GM18870 (cell line): ENCODE results near the gene MAP2K1.
A peak's percentile ranks its signal among the peaks of the same experiment; 100 is the strongest.
"Not testable (repeated sequence)": the region's sequence is repeated elsewhere in the genome, so short reads cannot be mapped to it uniquely, and the experiment has no call there.

Experiments used
- ATAC-seq: cut with Tn5 transposase; IDR thresholded peaks from one replicate; pipeline ENCODE4 v1.9.1; 2021; ENCODE audit warnings: moderate library complexity; ENCODE audit not compliant: unreplicated experiment

MAP2K1 gene

GRCh38 chr15:66474135-66474534 is 87.4 kb downstream of the MAP2K1 start:
- ATAC-seq, result no peak

GRCh38 chr15:66474963-66475362 is 88.3 kb downstream of the MAP2K1 start:
- ATAC-seq, result no peak

- no peak for ATAC-seq
Observed at GRCh38 chr15:66476535-66476934, 89.8 kb downstream of the MAP2K1 start.

- ATAC-seq, result no peak
Observed at GRCh38 chr15:66477011-66477410, 90.3 kb downstream of the MAP2K1 start.

- no peak for ATAC-seq
Observed at GRCh38 chr15:66480267-66480666, 93.6 kb downstream of the MAP2K1 start.

GRCh38 chr15:66481107-66481856 is 94.6 kb downstream of the MAP2K1 start:
- ATAC-seq, result no peak

GRCh38 chr15:66482539-66482938 is 95.8 kb downstream of the MAP2K1 start:
- ATAC-seq, result no peak

- ATAC-seq, result no peak
Observed at GRCh38 chr15:66483131-66483566, 96.4 kb downstream of the MAP2K1 start.

- no peak for ATAC-seq
Observed at GRCh38 chr15:66484539-66485112, 97.9 kb downstream of the MAP2K1 start.

- ATAC-seq, result no peak
Observed at GRCh38 chr15:66486887-66487286, 100.2 kb downstream of the MAP2K1 start.

GRCh38 chr15:66488525-66488924 is 101.8 kb downstream of the MAP2K1 start:
- no peak for ATAC-seq

GRCh38 chr15:66489179-66489791 is 102.6 kb downstream of the MAP2K1 start:
- ATAC-seq, result no peak

GRCh38 chr15:66491846-66492245 is 105.1 kb downstream of the MAP2K1 start:
- ATAC-seq, result no peak

GRCh38 chr15:66494262-66494661 is 107.5 kb downstream of the MAP2K1 start:
- ATAC-seq, result no peak

GRCh38 chr15:66496951-66497501 is 110.3 kb downstream of the MAP2K1 start:
- no peak for ATAC-seq

GRCh38 chr15:66497502-66498455 is 111.1 kb downstream of the MAP2K1 start, which contains the start of gene SNAPC5:
SNAPC5 (minus strand) TSS chr15:66497762; CDS start chr15:66497731, 31 bp downstream.
- peak; percentile 57 for ATAC-seq

GRCh38 chr15:66498501-66499386 is 112.0 kb downstream of the MAP2K1 start:
- ATAC-seq, result no peak

GRCh38 chr15:66500346-66500745 is 113.6 kb downstream of the MAP2K1 start:
- not testable (repeated sequence) for ATAC-seq

GRCh38 chr15:66502491-66502890 is 115.8 kb downstream of the MAP2K1 start:
- ATAC-seq, result no peak
